IPS-NIHi11 (cell line): ENCODE data around the gene KSR2.

Experiments
- DNase-seq: peaks from one replicate; pipeline ENCODE4 v3.0.0; 2012; ENCODE audit warnings: mixed read lengths, low spot score

KSR2 gene

DNA sequence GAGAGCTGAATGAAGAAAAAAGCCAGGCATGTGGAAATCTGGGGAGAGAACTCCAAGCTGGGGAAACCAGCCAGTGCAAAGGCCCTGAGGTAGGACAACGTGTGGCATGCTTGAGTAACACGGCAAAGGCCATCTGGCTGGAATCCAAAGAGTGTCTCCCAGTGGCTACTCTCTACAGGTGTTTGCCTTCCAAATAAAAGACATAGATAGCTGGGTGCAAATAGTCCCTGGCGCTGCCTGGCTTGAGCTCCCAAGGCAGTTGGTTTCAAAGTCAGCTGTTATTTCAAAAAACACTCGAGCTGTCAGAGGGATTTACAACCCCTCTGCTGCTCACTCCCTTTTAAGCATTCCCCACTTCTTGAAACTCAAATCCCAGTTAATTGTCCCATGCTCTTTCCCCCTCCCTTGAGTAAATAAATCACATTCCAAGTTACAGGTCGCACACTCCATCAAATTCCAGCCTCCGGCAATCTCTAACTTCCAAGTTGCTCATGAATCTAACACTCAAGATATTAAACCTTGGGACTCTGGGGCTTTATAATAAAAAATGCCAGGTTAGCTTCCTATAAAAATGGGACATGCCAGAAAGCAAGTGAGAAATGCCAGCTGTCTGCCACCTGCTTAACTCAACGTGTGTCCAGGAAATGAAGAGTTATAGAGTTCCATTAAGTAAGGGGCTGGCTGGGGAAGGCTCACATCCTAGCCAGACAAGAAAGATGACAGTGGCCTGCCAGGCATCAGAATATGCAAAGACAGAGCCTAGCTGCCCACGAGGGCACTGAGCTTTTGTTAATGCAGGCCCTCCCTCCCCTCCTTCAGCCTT is 473.7 kb downstream of the KSR2 start:
- DNase-seq, result no peak

GRCh38 chr12:117491711-117492110 is 477.1 kb downstream of the KSR2 start:
- no peak for DNase-seq

- DNase-seq, result no peak
Observed at GRCh38 chr12:117490130-117490529, 478.7 kb downstream of the KSR2 start.

DNA sequence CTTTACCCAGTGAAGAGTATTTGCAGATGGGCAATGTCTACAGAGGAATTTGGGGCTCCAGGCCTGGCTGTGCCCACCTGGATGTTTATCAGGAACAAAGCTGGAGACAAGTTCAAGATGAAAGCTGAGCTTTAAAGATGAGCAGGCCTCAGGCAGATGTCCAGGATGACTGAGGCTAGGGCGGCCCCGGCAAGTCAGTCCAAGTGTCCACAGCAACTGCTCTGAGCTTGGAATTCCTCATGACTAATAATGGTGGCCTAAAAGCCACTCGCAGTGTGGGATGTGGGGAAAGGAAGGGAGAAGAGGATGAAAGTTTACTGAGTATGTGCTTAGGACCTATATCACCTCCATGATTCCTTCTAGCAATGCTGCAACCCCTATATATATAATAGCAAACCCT is 479.1 kb downstream of the KSR2 start:
- no peak for DNase-seq

DNA sequence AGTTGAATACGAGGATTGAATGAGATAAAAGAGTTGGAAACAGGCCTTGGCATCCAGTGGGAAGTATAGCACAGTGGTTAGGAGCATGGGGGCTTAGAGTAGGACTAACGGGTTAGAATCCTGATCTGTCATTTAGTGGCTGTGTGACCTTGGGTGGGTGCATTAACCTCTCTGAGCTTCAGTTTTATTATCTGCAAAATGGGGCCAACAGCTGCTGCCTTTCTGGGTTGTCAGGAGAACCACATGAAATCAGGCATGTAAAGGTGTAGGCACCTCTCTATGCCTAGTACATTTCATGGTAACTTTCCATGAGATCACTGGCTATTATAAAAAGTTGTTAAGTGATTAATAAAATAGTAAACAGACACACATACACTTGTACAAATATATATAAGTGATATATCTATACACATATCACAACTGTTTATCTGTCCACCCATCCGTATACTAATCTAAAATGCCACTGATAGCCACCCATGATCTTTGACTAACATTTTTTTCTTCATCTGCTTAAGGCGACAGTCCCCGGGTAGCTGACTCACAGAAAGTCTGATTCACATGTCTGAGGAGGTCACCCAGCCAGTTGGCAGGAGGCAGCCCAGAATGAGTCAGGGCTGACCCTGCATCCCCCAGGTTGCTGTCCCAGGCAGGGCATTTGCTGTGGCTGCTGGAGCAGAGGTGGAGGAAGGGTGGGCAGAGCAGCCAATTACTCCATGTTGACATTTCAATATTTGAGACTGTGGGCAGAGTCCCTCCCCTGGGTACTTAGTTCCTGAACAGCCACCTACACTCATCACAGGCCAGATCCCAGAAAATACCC is 481.7 kb downstream of the KSR2 start:
- DNase-seq, result no peak

DNA sequence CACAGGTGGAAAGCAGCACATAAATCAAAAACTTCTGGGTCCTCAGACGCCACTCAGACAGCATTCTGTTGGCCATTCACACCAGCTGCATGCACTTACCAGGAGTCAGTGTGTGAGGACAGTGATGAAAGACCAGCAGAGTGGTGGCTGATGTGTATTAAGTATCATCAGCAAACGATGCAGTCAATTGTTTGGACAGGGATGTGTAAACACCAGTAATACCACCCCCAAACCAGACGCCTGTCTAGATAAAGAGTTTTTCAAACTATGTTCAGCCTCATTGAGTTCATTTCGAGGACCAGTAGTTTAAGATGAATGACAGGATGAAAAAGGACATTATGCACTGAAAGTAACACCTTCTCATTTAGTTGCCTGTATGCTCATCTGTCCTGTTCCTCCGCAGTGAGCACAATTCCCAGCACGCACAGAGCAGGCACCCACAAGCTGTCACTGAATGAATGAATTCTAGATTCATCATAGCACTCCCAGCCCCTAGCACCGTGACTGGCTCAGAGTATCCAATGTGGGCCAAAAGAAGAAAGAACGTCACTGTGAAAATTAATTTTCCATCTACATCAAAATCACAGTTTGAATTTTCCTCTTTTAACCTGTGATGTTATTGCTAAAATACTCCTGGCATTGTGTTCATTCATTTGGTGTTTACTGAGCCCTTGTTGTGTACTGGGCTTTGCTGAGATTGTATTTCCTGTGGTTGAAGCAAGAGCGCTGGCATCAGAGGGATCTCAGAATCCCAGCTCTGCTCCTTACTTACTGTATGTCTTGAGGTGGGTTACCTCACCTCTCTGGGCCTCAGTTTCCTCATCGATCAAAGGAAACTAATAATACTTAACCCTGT is 482.6 kb downstream of the KSR2 start:
- no peak for DNase-seq

- no peak for DNase-seq
Observed at GRCh38 chr12:117484901-117485300, 483.9 kb downstream of the KSR2 start.

DNA sequence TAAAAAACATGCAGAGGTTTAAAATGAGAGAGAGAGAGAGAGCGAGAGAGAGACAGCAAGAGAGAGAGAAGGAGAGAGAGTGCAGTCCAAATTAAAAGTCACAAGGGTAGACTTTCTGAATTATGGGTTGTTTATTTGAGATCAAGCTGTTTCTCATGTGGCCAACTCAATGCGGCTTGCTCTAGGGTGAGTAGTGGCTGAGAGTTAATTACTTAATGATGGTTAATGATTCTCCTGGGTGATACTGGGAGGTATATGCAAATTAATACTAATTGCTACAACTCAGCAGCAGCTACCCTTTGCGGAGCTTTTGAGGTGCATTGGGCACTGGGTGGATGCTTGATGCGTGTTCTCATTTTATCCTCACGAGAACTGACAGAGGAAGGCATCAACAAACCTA is 485.3 kb downstream of the KSR2 start:
- no peak for DNase-seq

DNA sequence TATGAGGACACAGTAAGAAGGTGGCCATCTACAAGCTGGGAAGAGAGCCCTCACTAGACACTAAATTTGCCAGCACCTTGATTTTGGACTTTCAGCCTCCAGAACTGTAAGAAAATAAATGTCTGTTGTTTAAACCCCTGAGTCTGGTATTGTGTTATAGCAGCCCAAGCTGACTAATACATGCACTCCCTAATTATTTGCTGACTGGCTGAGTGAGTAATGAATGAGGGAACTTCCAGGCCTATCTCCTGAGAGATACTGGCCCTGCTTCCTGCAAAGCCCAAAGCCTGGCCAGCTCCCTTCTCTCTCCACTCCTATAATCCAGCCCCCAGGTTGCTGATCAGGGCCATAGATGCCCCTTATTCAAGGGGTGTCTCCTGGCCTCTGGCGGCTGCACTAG is 487.3 kb downstream of the KSR2 start:
- DNase-seq, result no peak

DNA sequence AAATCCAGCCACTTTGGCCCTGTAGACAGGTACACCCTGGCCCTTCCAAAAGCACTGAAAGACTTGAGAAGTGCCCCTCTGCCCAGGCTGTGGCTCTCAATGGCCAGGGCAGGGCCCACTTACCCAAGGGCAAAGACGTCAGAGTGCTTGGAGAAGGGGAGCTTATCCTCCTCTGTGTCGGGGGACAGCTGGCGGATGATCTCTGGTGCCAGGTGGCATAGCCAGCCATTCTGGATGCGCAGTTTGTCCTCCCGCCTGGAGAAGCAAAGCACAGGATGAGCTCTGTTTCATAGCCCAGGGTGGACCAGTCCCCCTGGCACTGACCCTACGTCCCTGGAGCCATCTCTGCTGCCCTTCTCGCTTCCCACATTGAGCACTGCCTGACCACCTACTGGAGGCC is 492.4 kb downstream of the KSR2 start:
- DNase-seq, result no peak

DNA sequence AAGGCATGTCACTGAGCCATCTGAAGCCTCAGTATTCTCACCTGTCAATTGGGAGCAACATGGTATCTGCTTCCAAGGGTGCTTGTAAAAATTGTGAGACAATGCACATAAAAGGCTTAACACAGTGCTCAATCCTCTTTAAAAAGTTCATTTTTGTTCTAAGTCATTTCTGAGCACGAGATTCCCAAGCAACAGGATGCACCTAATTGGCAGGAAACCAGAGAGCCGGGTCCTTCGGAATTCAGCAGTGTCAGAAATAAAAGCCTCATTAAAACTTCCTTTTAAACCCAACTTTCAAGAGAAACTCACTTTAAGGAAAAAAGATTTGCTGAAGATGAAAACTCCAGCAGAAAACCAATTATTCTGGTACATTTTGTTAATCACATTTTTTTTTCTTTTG is 494.9 kb downstream of the KSR2 start:
- DNase-seq, result no peak

DNA sequence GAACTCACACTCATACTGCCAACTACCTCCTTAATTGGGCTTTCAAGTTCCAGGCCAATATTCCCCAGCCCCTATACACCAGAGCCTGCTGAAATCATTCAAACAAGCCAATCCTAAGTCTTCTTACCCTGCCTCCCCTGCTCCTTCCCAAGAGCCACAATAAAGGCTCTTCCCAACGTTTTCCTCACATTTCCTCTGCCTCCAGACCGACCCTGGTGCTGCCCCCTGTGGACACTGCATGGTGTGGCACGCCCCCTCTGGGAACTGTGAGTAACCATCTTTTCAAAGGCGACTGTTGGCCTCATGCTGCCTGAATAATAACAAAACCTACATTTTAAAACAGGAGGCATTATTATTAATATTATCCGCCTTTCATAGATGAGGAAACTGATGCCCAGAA is 495.8 kb downstream of the KSR2 start:
- peak; percentile 81 for DNase-seq

- DNase-seq, result peak; percentile 58
Observed at GRCh38 chr12:117470804-117471203, 498.0 kb downstream of the KSR2 start.

GRCh38 chr12:117469883-117470483 is 498.8 kb downstream of the KSR2 start:
- no peak for DNase-seq

DNA sequence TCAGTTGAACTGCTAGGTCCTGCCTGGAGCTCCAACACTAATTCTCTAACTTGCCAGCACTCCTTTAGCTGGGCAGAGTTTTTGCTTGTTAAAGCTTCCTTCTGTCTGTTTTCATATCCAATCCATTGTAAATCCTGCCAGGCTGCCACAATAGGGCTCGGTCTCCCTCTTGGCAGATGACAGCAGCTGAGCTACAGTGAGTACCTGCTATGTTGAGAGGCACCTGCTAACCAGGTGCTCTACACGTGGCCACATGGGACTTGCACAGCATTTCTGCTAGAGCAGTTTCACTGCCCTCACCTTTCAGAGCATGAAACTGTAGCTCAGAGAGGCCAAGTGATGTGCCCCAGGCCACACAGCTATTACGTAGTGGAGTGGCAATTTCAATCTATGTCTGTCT is 500.8 kb downstream of the KSR2 start:
- no peak for DNase-seq

GRCh38 chr12:117467588-117467987 is 501.2 kb downstream of the KSR2 start:
- DNase-seq, result no peak

DNA sequence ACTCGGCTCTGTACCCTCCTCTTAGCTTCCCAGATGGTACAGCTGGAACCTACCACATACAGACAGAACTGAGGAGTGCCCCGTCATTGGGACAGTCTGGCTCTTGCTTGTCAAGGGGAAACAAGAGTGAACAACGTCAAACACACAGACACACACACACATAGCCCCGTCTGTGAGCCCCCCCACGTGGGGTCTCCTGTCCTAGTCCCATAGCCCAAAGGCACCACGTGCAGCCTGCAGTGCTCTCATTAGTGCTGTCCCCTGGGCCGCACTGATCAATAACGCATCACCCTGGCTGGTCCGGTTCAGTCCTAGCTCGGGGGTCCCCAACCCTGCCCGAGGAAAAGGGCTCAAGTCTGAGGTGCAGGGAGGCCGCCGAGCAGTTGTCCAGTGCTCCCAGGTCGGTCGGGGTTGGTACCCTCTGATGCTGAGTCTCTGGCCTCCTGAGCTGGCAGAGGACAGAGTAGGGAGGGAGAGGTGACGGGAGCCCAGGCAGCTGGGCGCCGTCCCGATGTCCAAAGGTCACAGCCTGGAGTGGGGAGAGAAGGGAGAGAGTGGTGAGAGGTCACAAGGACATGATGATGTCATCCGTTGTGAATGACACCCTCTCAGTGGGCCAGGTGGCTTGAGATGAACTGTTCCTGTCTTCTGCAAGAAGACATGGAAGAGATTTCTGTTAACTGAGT is 502.0 kb downstream of the KSR2 start:
- DNase-seq, result no peak

DNA sequence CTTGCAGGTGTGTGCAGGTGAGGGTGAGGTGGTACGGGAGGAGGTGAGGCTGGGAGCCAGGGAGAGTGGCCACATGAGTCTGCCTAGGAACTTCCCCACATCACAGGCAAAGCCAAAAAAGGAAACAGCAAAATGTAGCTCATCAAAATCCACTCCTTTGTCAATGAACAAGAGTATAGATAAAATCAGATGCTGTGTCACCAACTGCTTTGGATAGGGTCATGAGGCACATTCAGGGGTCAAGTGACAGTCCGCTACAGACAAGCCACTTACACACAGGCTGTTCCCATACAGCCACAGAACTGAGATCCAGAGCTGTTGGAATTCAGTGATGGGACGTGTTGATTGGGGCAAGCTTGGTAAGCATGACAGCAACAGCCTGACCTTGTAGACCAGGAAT is 507.1 kb downstream of the KSR2 start:
- no peak for DNase-seq

DNA sequence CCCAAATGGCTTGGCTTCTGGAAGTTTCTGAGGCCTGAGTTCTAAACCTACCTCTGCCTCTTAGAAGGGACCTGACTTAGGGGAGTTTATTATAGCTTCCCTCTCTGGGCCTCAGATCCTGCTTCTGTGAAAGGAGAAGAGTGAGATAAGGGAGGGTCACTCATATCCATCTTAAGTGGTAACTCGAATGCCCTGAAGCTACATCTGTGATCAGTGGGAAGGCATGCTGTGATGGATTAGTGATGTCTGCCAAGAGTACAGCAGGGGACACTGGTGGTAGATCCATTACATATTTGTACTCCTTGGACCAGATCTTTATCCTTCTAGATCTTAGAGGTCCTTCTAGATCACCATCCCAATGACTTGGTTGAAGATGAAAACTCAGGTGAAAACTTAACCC is 509.6 kb downstream of the KSR2 start:
- DNase-seq, result no peak

- DNase-seq, result no peak
Observed at GRCh38 chr12:117457189-117457588, 511.6 kb downstream of the KSR2 start.

- DNase-seq, result no peak
Observed at GRCh38 chr12:117456076-117456475, 512.7 kb downstream of the KSR2 start.
